ENCODE data around the gene CDK15. TPM values are rescaled to one million over a fixed set of nuclear protein-coding genes. Genes with fewer than 3 reads are reported as not detected.

CDK15 gene
- total RNA-seq, 1 donor from 2014 or later, result not detected

GRCh38 chr2:201931475-201931874 lies 125.1 kb downstream of the CDK15 start:
- intact Hi-C loops (cut with micrococcal nuclease), result no loop called here

DNA sequence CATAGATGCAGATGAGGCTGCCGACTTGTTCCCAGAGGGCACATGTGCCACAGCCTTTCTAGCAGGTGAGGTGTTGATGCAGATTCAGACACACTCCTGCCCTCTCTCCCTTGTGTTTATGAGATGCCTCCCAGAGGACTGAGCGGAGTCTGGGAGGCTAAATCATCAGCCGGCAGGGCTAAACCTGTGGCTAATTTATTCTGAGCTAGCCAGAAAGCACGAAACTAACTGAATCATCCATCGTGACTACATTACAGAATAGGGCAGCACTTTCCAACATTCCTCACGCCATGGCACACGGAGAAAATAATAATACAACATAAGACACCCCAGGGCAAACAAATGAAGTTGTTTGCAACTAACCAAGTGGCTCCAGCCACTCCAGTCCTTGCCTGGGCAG lies 125.6 kb downstream of the CDK15 start:
- intact Hi-C loops (cut with micrococcal nuclease), result no loop called here

- intact Hi-C loops (cut with micrococcal nuclease), result no loop called here
These were observed 126.2 kb downstream of the CDK15 start for GRCh38 chr2:201932511-201932910.

- intact Hi-C loops (cut with micrococcal nuclease), result no loop called here
These were observed 127.5 kb downstream of the CDK15 start for GRCh38 chr2:201933792-201934237.

- intact Hi-C loops (cut with micrococcal nuclease), result no loop called here
These were observed 130.5 kb downstream of the CDK15 start for GRCh38 chr2:201936817-201937216.

GRCh38 chr2:201937343-201937742 lies 131.0 kb downstream of the CDK15 start:
- intact Hi-C loops (cut with micrococcal nuclease), result no loop called here

DNA sequence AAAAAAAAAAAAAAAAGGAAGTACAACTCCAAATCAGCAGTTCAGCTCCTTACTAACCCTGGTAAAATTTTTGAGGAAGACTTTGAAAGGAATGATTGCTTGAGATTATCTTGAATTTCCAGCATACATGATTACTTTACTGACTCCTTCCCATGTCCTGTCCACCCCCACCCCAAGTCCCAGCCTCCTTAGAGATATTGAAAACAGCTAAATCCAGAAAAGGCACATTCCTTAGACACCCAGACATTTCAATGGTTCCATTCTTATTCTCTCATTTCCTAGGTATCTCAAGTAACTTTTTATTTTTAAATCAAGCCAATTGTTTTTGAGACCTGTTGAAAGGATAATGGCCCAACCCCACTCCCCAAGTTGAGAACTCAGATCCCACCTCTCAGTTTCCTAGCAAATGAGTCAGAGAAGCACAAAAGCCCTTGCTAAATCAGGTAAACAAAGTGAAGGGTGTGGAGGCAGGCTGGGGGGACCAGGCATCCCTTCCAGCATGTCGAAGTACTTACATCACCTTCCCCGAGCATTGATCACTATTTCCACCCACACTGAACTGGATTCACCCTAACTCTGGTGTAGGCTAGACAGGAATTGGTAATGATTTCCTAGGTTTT lies 131.9 kb downstream of the CDK15 start:
- intact Hi-C loops (cut with micrococcal nuclease), result no loop called here

DNA sequence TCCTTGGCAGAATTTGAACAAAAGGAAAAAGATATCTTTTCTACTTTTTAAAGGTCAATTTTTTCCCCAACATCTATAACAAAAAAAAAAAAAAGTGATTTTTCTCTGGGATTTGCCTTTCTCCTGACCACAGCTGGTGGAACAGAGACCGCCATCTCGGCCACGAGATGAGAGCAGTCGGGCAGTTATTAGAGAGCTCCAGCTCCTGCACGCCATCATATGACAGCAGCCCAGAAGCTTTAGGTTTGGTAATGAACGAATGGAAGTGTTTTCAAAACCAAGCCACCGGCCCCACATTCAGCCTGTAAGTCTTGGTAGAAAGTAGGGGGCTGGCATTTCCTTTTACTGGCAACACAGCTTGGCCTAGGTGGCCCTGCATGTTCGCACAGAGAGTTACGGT lies 132.4 kb downstream of the CDK15 start:
- intact Hi-C loops (cut with micrococcal nuclease), result no loop called here

DNA sequence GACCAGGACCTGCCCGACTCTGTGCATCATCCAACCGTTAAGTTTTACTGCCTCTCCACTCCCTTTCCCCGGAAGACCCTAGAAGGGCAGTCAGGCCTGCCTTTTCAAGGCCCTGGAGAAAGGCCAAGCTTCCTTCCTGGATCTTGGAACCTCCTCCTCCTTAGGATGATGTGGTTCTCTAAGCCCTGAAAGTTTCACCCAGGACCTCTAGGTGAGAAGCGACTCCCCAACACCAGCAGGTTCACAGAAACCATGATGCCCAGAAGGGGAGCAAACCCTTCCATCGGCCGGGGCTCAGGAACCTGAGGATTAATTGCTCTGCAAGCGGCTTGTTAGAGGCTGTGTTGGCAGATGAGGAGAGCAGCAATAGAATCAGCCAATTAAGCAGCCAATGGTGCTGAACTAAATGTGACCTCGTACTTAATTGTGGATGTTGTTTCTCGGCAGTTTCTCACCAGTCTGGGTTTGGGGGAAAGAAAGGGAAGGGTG lies 133.2 kb downstream of the CDK15 start:
- intact Hi-C loops (cut with micrococcal nuclease), result no loop called here

DNA sequence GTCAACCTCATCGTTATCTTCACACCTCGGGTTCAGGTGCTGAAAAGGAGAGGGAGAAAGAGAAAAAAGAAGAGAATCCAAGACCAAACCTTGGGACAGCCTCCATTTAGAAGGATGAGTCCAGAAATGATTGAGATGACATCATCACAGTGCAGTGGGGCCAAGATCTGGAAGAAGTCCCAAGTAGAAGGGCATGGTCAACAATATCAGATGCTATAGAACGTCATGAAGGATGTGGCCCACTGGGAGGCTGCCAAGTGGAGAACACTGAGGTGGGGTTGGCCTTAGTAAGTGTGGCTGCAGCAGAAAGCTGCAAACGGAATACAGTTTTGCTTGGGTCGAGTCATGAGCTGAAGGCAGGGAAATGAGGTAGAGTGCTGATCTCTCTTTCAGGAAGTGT lies 136.2 kb downstream of the CDK15 start:
- intact Hi-C loops (cut with micrococcal nuclease), result no loop called here

Other genes with a start within 250 kb of the CDK15 start
- gene TMEM237, start 163.0 kb upstream of the CDK15 start, total RNA-seq, result 14.7 and 17.0 TPM in 2 replicates
- gene MPP4, start 107.9 kb upstream of the CDK15 start, total RNA-seq, result 0.15 TPM in 1 of 2 replicates, not detected in the other
- 11.2 and 14.9 TPM in 2 replicates for gene ALS2, start 25.6 kb upstream of the CDK15 start, total RNA-seq
- 0.29 and 0.83 TPM in 2 replicates for gene FZD7, start 227.3 kb downstream of the CDK15 start, total RNA-seq

All from T-helper 1 cell treated with Interleukin-12 subunit alpha and Interleukin-12 subunit beta and Interleukin-4 antibody, amounts not matched to agents 30 ng/mL and 1 ng/mL, for 36 hours (primary cell).